ENCODE data around the gene OPN5.

Gene OPN5

DNA sequence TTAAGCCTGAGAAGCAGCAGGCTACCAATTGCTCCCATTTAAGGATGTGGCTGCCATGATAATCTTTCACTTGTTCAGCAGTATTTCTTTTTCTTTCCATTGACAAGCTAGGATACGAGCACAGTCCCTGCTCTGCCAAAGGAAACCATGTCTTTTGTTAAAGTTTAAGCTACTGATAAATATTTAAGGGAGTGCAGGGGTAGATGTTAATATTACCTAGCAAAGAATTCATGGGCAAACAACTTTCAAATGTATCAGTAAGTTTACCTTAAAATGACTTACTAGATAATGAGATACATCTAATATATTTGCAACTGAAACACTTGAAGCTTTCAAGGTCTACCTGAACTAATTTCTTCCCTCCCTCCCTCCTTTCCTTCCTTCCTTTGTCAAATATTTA is 77.3 kb downstream of the OPN5 start:
- no peak for DNase-seq (ENCODE audit: low read depth)

DNA sequence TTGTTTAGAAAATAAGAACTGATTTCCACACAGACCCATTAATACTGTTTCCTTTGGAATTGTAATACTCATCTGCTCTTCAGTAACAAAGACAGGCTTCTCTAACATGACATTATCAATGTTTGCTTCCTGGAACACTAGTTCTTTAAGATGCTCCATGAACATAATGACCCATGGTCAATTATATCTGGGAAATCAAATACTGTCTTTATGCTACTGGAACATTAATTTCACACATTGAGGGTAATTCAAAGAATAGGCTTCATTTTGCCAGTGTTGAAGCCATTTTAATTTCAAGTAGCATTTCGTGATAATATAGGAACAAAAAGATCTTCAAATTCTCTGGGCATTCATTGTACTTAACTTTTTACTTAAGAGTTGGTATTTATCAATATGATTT is 80.9 kb downstream of the OPN5 start:
- no peak for DNase-seq (ENCODE audit: low read depth)

DNA sequence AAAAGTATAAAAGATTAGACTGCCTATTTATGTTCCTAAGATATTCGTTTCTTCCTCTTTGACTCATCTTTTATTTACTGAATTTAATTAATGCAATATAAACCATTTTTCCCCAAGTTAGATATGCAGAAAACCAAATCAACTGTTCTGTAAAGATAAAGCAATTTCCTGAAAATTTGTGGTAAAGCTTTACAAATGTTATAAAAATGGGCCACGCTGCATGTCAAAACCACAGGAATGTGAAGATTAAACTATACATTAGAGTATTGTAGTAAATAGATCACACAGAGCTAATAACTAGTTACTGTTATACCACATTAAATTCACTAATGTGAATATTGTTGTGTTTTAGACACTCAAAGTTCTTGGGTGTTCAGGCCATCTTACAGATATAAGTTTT is 83.4 kb downstream of the OPN5 start:
- no peak for DNase-seq (ENCODE audit: low read depth)

DNA sequence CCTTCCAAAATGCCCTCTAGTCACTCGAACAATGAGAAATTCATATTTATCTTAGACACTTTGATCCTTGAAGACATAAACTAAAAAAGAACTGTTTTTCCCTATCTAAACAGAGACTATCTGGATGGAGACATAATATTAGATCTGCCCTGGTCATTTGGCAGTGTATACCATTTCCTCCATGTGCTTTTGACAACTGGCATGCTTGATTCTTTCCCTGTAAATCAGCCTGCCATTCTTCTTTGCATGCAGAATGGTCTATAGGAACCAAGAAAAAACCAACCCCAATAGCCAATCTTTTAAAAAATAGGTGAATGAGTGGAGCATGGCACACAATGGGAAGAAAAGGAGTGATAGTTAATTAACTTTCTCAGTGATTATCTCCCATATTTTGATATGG is 93.8 kb downstream of the OPN5 start:
- no peak for DNase-seq (ENCODE audit: low read depth)

Data from stimulated activated CD8-positive, alpha-beta memory T cell treated with anti-CD3 and anti-CD28 coated beads, Interleukin-12 subunit alpha, Interleukin-12 subunit beta, amount 100 ng/mL, for 4 hours (primary cell).